NCI-H526 (cell line): Measurements from ENCODE around the gene BST1.
"Not testable (repeated sequence)": the region's sequence is repeated elsewhere in the genome, so short reads cannot be mapped to it uniquely, and the experiment has no call there.

ENCODE experiments used
- DNase-seq, 2 experiments: peaks; one replicate each; lab custom pipeline; 2025; lab: John Stamatoyannopoulos, UW

The BST1 gene

GRCh38 chr4:15749001-15749400 lies 46.1 kb downstream of the BST1 start:
- no peak for DNase-seq

- DNase-seq: no peak
These were observed 48.3 kb downstream of the BST1 start for GRCh38 chr4:15751153-15751552.

- DNase-seq: no peak
These were observed 50.2 kb downstream of the BST1 start for GRCh38 chr4:15753081-15753480.

- no peak for DNase-seq
These were observed 50.9 kb downstream of the BST1 start for GRCh38 chr4:15753786-15754185.

- DNase-seq: no peak
These were observed 51.5 kb downstream of the BST1 start for GRCh38 chr4:15754323-15754722.

- no peak for DNase-seq
These were observed 52.7 kb downstream of the BST1 start for GRCh38 chr4:15755321-15756155.

GRCh38 chr4:15756361-15756861 lies 53.5 kb downstream of the BST1 start:
- DNase-seq: no peak

GRCh38 chr4:15757054-15757453 lies 54.2 kb downstream of the BST1 start:
- DNase-seq: no peak

GRCh38 chr4:15758294-15758693 lies 55.4 kb downstream of the BST1 start:
- no peak for DNase-seq

GRCh38 chr4:15762460-15762859 lies 59.6 kb downstream of the BST1 start:
- not testable (repeated sequence) for DNase-seq

- DNase-seq: no peak
These were observed 62.5 kb downstream of the BST1 start for GRCh38 chr4:15765391-15765790.

- DNase-seq: no peak
These were observed 63.2 kb downstream of the BST1 start for GRCh38 chr4:15765910-15766697.

- no peak for DNase-seq
These were observed 64.0 kb downstream of the BST1 start for GRCh38 chr4:15766821-15767220.

- no peak for DNase-seq
These were observed 66.3 kb downstream of the BST1 start for GRCh38 chr4:15769202-15769601.

- DNase-seq: no peak
These were observed 68.6 kb downstream of the BST1 start for GRCh38 chr4:15771216-15772058.

- DNase-seq: no peak
These were observed 71.2 kb downstream of the BST1 start for GRCh38 chr4:15774020-15774420.

- DNase-seq: no peak
These were observed 74.2 kb downstream of the BST1 start for GRCh38 chr4:15776871-15777648.

GRCh38 chr4:15777697-15778288 lies 74.9 kb downstream of the BST1 start:
- no peak for DNase-seq

- no peak for DNase-seq
These were observed 75.7 kb downstream of the BST1 start, which contains the start of gene CD38 for GRCh38 chr4:15778289-15779241. Gene CD38, plus strand, starts transcription at chr4:15778328. Its CDS starts 87 bp downstream, at chr4:15778415.

GRCh38 chr4:15779306-15779705 lies 76.4 kb downstream of the BST1 start:
- DNase-seq: no peak
